A673 (cell line): ENCODE data around the gene PLEKHA6.

Source experiments
- CTCF ChIP-seq: fragments of 300-800, 200-600 bp; sonication (generic); conservative IDR thresholded peaks from 2 replicates; pipeline ENCODE4 v1.5.1; 2017; ENCODE audit warnings: low read depth, mild to moderate bottlenecking, antibody characterized with exemption, low read length, moderate library complexity, mixed read lengths
- EZH2 ChIP-seq: fragments of 200-600 bp; sonication (generic); IDR thresholded peaks from 2 replicates; pipeline ENCODE4 v1.6.1; 2017; ENCODE audit warnings: borderline replicate concordance, low read depth, mild to moderate bottlenecking, mixed read lengths, antibody characterized with exemption, low read length; ENCODE audit not compliant: poor library complexity, severe bottlenecking

- TF ChIP-seq EZH2 (no peak), CTCF (no peak)
Measured at GRCh38 chr1:204376465-204376864, 16.7 kb upstream of the PLEKHA6 start.
